ENCODE data around the gene GRWD1.
A peak's percentile ranks its signal among the peaks of the same experiment; 100 is the strongest.

The GRWD1 gene

DNA sequence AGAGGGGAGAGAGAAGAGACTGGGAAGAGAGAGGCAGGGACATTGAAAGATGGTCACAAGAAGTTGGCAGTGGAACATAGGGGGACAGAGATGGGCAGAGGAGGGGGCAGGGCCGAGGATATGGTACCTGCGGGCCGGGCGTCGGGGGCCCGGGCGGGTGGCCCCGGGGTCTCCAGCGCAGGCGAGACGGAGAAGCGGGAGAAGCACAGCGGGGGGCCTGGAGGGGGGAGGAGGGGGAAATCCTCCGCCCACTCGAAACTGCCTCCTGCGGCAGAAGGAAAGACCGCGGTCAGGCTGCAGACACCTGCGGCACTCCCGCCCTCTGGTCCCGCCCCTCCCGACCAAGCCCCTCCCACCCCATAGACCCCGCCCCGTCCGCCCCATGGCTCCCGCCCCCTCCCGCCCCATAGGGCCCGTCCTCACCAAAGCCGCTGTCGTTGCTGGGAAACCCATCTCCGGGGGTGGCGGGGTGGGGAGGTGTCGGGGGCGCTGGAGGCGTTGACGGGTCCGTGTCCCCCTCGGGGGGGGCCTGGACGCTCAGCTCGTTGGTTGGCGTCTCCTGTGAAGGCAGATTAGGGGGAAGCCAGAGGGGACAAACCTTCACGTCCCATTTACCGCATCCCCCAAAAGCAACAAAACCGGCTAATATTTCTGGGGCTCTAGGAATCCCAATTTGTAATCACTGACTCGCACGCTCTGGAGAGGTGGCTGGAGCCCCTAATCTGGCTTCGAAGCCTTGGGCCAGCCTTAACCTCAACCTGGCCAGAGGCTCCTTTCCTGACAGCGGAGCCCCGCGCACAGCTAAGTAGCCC is 45.4 kb downstream of the GRWD1 start:
- no peak overlapping the region for H3K18ac ChIP-seq (ENCODE audit: low read length)
- no peak overlapping the region for H2BK5ac ChIP-seq (ENCODE audit: low read depth, low read length, poor library complexity)

DNA sequence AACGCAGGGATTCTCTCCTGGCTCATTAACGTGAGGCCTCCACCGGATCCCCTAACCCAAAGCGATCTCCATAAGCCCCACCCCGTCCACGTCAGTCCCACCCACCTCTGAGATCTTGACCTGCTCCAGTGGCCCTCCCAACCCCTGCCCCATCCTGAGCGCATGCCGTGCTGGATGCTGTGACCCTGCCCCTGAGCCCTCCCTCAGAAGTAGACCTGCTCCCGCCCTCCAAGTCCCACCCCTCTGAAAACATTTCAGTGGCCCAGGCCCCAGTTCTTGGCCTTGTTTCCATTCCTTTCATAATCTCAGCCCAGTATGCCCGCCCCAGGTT is 46.0 kb downstream of the GRWD1 start:
- peaks cover 4% of the 10 kb centered on the region for H3K79me1 ChIP-seq (ENCODE audit: low read length)
- H2BK5ac ChIP-seq (ENCODE audit: low read depth, low read length, poor library complexity) = no peak overlapping the region
- peaks cover 2% of the 10 kb centered on the region for H3K79me2 ChIP-seq (ENCODE audit: control insufficient read depth, insufficient read depth, low read length, poor library complexity)
- no CpG with 5 or more reads among the region's 10 CpGs for WGBS (ENCODE audit: extremely low coverage, insufficient coverage, insufficient read length)
- H3K14ac ChIP-seq (ENCODE audit: low read length) = no peak overlapping the region
- H3K9ac ChIP-seq (ENCODE audit: low read length) = no peak overlapping the region
- H4K8ac ChIP-seq (ENCODE audit: low read depth, low read length) = no peak overlapping the region
- no peaks in the 10 kb centered on the region for H3K27me3 ChIP-seq (ENCODE audit: insufficient read depth, low read length)
- H3K4me3 ChIP-seq (ENCODE audit: low read depth, low read length) = no peak overlapping the region
- no peak overlapping the region for H3K4ac ChIP-seq (ENCODE audit: low read depth, low read length)
- H4K12ac ChIP-seq (ENCODE audit: low read depth, low read length) = no peak overlapping the region
- H3K23ac ChIP-seq (ENCODE audit: low read length) = no peak overlapping the region
- peaks cover 8 to 9% of the 10 kb centered on the region in 2 experiments for H3K4me1 ChIP-seq (ENCODE audit: control insufficient read depth in 1 of 2, insufficient read depth in 2 of 2, low read length in 2 of 2)
- H3K4me2 ChIP-seq (ENCODE audit: low read length) = peak overlapping the region; percentile 45
- H2AFZ ChIP-seq (ENCODE audit: insufficient read depth, low read length, poor library complexity) = no peak overlapping the region
- H3K36me3 ChIP-seq (ENCODE audit: control insufficient read depth in 1 of 2, insufficient read depth in 2 of 2, low read length in 2 of 2) = no peaks in the 10 kb centered on the region
- no peak overlapping the region for H2AK5ac ChIP-seq (ENCODE audit: low read length)
- H3K9me3 ChIP-seq (ENCODE audit: insufficient read depth, low read depth, low read length) = no peaks in the 10 kb centered on the region
- H2BK120ac ChIP-seq (ENCODE audit: insufficient read depth, low read length, poor library complexity) = no peak overlapping the region
- DNase-seq = no peak
- H4K91ac ChIP-seq (ENCODE audit: low read depth, low read length) = no peak overlapping the region
- H2BK12ac ChIP-seq (ENCODE audit: low read length) = no peak overlapping the region
- H3K27ac ChIP-seq (ENCODE audit: low read depth, low read length) = no peak overlapping the region
- no peak overlapping the region for H3K18ac ChIP-seq (ENCODE audit: low read length)

More for the DNA sequence above, 45.4 kb downstream of the GRWD1 start:
- Histone ChIP-seq H3K4me3 (ENCODE audit: low read depth, low read length) (no peak overlapping the region), H4K8ac (ENCODE audit: low read depth, low read length) (no peak overlapping the region), H3K9ac (ENCODE audit: low read length) (no peak overlapping the region), H3K79me2 (ENCODE audit: control insufficient read depth, insufficient read depth, low read length, poor library complexity) (peaks cover 2% of the 10 kb centered on the region), H3K36me3 (ENCODE audit: control insufficient read depth in 1 of 2, insufficient read depth in 2 of 2, low read length in 2 of 2) (no peaks in the 10 kb centered on the region), H3K23ac (ENCODE audit: low read length) (no peak overlapping the region), H3K9me3 (ENCODE audit: insufficient read depth, low read depth, low read length) (no peaks in the 10 kb centered on the region), H3K14ac (ENCODE audit: low read length) (no peak overlapping the region), H2BK12ac (ENCODE audit: low read length) (no peak overlapping the region), H2BK120ac (ENCODE audit: insufficient read depth, low read length, poor library complexity) (no peak overlapping the region), H2AFZ (ENCODE audit: insufficient read depth, low read length, poor library complexity) (no peak overlapping the region), H3K4me2 (ENCODE audit: low read length) (peak overlapping the region; percentile 45), H3K27ac (ENCODE audit: low read depth, low read length) (no peak overlapping the region), H3K4ac (ENCODE audit: low read depth, low read length) (no peak overlapping the region), H4K12ac (ENCODE audit: low read depth, low read length) (no peak overlapping the region), H3K27me3 (ENCODE audit: insufficient read depth, low read length) (no peaks in the 10 kb centered on the region), H3K4me1 (ENCODE audit: control insufficient read depth in 1 of 2, insufficient read depth in 2 of 2, low read length in 2 of 2) (peaks cover 8 to 9% of the 10 kb centered on the region in 2 experiments), H4K91ac (ENCODE audit: low read depth, low read length) (no peak overlapping the region), H3K79me1 (ENCODE audit: low read length) (peaks cover 4% of the 10 kb centered on the region), H2AK5ac (ENCODE audit: low read length) (no peak overlapping the region)
- DNase-seq = no peak
- WGBS (ENCODE audit: extremely low coverage, insufficient coverage, insufficient read length) = no CpG with 5 or more reads among the region's 50 CpGs

DNA sequence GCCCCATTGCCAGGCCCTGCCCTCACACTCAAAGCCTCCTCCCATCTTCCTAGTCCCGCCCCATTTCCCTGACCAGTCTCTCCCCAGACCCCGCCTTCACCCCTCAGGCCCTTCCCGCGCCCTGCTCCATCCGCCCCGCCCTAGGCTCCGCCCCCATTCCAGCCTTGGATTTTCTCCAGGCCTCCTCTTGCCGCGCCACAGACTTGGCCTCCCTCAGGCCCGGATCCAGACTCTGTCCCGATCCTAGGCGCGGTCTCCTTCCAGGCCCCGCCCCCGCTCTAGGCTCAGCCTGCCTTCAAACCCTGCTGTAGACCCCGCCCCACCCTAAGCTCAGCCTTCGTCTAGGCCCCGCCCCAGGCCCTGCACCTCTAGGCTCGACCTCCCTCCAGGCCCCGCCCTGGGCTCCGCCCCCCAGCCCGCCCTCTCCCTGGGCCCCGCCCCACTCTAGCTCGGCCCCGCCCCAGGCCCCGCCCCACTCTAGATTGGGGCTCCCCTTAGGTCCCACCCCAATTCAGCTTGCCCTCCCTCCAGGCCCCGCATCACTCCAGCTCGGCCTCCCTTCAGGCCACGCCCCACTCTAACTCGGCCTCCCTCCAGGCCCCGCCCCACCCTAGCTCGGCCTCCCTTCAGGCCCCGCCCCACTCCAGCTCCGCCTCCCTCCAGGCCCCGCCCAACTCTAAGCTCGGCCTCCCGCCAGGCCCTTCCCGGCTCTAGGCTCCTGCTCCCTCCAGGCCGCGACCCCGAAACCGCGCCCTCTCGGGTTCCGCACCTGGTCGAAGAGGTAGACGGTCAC is 47.3 kb downstream of the GRWD1 start:
- H3K27ac ChIP-seq (ENCODE audit: low read depth, low read length) = peak overlapping the region; percentile 35
- H3K4me2 ChIP-seq (ENCODE audit: low read length) = peak overlapping the region; percentile 69
- H2AFZ ChIP-seq (ENCODE audit: insufficient read depth, low read length, poor library complexity) = peak overlapping the region; percentile 53
- H4K8ac ChIP-seq (ENCODE audit: low read depth, low read length) = peak overlapping the region; percentile 84
- H3K14ac ChIP-seq (ENCODE audit: low read length) = peak overlapping the region; percentile 63
- H3K18ac ChIP-seq (ENCODE audit: low read length) = peak overlapping the region; percentile 70
- peaks cover 2% of the 10 kb centered on the region for H3K79me2 ChIP-seq (ENCODE audit: control insufficient read depth, insufficient read depth, low read length, poor library complexity)
- H3K79me1 ChIP-seq (ENCODE audit: low read length) = peaks cover 4% of the 10 kb centered on the region
- DNase-seq = peak; percentile 96 to 97
- peak overlapping the region; percentile 74 for H4K91ac ChIP-seq (ENCODE audit: low read depth, low read length)
- H4K12ac ChIP-seq (ENCODE audit: low read depth, low read length) = peak overlapping the region; percentile 45
- no peaks in the 10 kb centered on the region for H3K27me3 ChIP-seq (ENCODE audit: insufficient read depth, low read length)
- peaks cover 0 to 1% of the 10 kb centered on the region in 2 experiments for H3K36me3 ChIP-seq (ENCODE audit: control insufficient read depth in 1 of 2, insufficient read depth in 2 of 2, low read length in 2 of 2)
- H2BK120ac ChIP-seq (ENCODE audit: insufficient read depth, low read length, poor library complexity) = no peak overlapping the region
- no peak overlapping the region for H2BK12ac ChIP-seq (ENCODE audit: low read length)
- H2BK5ac ChIP-seq (ENCODE audit: low read depth, low read length, poor library complexity) = peak overlapping the region; percentile 25
- WGBS (ENCODE audit: extremely low coverage, insufficient coverage, insufficient read length) = no CpG with 5 or more reads among the region's 47 CpGs
- H3K9ac ChIP-seq (ENCODE audit: low read length) = peak overlapping the region; percentile 78
- peaks cover 10 to 13% of the 10 kb centered on the region in 2 experiments for H3K4me1 ChIP-seq (ENCODE audit: control insufficient read depth in 1 of 2, insufficient read depth in 2 of 2, low read length in 2 of 2)
- no peaks in the 10 kb centered on the region for H3K9me3 ChIP-seq (ENCODE audit: insufficient read depth, low read depth, low read length)
- H2AK5ac ChIP-seq (ENCODE audit: low read length) = peak overlapping the region; percentile 27
- peak overlapping the region; percentile 42 for H3K4ac ChIP-seq (ENCODE audit: low read depth, low read length)
- peak overlapping the region; percentile 76 for H3K4me3 ChIP-seq (ENCODE audit: low read depth, low read length)
- H3K23ac ChIP-seq (ENCODE audit: low read length) = no peak overlapping the region

DNA sequence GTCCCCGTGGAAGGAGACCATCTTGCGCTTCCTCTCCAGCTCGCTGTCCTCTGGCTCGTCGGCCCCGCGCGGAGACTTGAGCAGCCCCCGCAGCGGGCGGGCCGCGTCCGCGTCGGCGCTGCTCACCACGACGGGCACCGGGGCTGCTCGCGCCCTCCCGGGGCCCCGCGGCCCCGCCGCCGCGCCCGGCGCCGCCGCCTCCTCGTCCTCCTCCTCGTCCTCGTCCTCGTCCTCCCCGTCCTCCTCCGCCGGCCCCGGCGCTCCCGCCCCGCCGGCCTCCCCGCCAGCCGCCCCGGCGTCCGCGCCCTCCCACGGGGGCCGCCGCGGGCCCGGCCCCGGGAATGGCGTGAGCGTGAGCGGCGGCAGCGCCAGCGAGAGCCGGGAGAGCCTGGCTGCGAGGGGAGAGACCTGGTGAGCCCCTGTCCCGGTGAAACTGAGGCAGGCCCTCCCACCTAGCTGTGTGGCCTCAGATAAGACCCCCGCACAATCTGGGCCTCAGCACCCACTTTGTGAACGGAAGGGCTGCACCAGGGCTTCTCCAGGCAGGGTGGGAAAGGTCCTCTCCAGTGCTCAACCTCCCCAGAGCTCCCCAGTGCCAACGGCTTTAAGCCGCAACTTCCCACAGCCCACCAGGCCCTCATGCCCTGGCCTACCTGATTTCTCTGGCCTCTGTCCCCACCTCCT is 48.1 kb downstream of the GRWD1 start:
- no peaks in the 10 kb centered on the region for H3K9me3 ChIP-seq (ENCODE audit: insufficient read depth, low read depth, low read length)
- H3K9ac ChIP-seq (ENCODE audit: low read length) = peak overlapping the region; percentile 86
- H3K18ac ChIP-seq (ENCODE audit: low read length) = peak overlapping the region; percentile 70
- DNase-seq = no peak
- peak overlapping the region; percentile 45 for H4K12ac ChIP-seq (ENCODE audit: low read depth, low read length)
- no peak overlapping the region for H2BK12ac ChIP-seq (ENCODE audit: low read length)
- peak overlapping the region; percentile 25 for H2BK5ac ChIP-seq (ENCODE audit: low read depth, low read length, poor library complexity)
- H4K8ac ChIP-seq (ENCODE audit: low read depth, low read length) = peak overlapping the region; percentile 84
- peak overlapping the region; percentile 53 for H2AFZ ChIP-seq (ENCODE audit: insufficient read depth, low read length, poor library complexity)
- H3K4me3 ChIP-seq (ENCODE audit: low read depth, low read length) = peak overlapping the region; percentile 76
- peak overlapping the region; percentile 38 for H2BK120ac ChIP-seq (ENCODE audit: insufficient read depth, low read length, poor library complexity)
- peak overlapping the region; percentile 42 for H3K4ac ChIP-seq (ENCODE audit: low read depth, low read length)
- no peaks in the 10 kb centered on the region for H3K27me3 ChIP-seq (ENCODE audit: insufficient read depth, low read length)
- peaks cover 4% of the 10 kb centered on the region for H3K79me1 ChIP-seq (ENCODE audit: low read length)
- peaks cover 0 to 1% of the 10 kb centered on the region in 2 experiments for H3K36me3 ChIP-seq (ENCODE audit: control insufficient read depth in 1 of 2, insufficient read depth in 2 of 2, low read length in 2 of 2)
- H3K27ac ChIP-seq (ENCODE audit: low read depth, low read length) = no peak overlapping the region
- peaks cover 2% of the 10 kb centered on the region for H3K79me2 ChIP-seq (ENCODE audit: control insufficient read depth, insufficient read depth, low read length, poor library complexity)
- peak overlapping the region; percentile 65 for H2AK5ac ChIP-seq (ENCODE audit: low read length)
- H3K4me1 ChIP-seq (ENCODE audit: control insufficient read depth in 1 of 2, insufficient read depth in 2 of 2, low read length in 2 of 2) = peaks cover 10 to 13% of the 10 kb centered on the region in 2 experiments
- no peak overlapping the region for H3K23ac ChIP-seq (ENCODE audit: low read length)
- no CpG with 5 or more reads among the region's 70 CpGs for WGBS (ENCODE audit: extremely low coverage, insufficient coverage, insufficient read length)
- peak overlapping the region; percentile 69 for H3K4me2 ChIP-seq (ENCODE audit: low read length)
- H4K91ac ChIP-seq (ENCODE audit: low read depth, low read length) = peak overlapping the region; percentile 74
- H3K14ac ChIP-seq (ENCODE audit: low read length) = peak overlapping the region; percentile 63
